ENCODE results near the gene ZNF48. TPM values are rescaled to one million over a fixed set of nuclear protein-coding genes. Genes with fewer than 3 reads are reported as not detected.

ZNF48 gene
- total RNA-seq, 1 donor from 2014 or later: 6.2 TPM

- intact Hi-C loops (cut with DNase I): no loop called here
- ATAC-seq: no peak
- H3K27me3 ChIP-seq (ENCODE audit: low read depth): no peaks in the 10 kb centered on the region
- peaks cover 35% of the 10 kb centered on the region for H3K4me1 ChIP-seq
- peaks cover 61% of the 10 kb centered on the region for H3K36me3 ChIP-seq
- DNase-seq: no peak
- no peak overlapping the region for H3K27ac ChIP-seq
- TF ChIP-seq, protein P1, sequence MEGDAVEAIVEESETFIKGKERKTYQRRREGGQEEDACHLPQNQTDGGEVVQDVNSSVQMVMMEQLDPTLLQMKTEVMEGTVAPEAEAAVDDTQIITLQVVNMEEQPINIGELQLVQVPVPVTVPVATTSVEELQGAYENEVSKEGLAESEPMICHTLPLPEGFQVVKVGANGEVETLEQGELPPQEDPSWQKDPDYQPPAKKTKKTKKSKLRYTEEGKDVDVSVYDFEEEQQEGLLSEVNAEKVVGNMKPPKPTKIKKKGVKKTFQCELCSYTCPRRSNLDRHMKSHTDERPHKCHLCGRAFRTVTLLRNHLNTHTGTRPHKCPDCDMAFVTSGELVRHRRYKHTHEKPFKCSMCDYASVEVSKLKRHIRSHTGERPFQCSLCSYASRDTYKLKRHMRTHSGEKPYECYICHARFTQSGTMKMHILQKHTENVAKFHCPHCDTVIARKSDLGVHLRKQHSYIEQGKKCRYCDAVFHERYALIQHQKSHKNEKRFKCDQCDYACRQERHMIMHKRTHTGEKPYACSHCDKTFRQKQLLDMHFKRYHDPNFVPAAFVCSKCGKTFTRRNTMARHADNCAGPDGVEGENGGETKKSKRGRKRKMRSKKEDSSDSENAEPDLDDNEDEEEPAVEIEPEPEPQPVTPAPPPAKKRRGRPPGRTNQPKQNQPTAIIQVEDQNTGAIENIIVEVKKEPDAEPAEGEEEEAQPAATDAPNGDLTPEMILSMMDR (IDR thresholded peaks at IDR 0.05): no peak
- no peak overlapping the region for H3K4me3 ChIP-seq
- H3K9me3 ChIP-seq: no peaks in the 10 kb centered on the region
Observed at GRCh38 chr16:30357085-30357714, 38.0 kb upstream of the ZNF48 start.

GRCh38 chr16:30357715-30358576, 37.3 kb upstream of the ZNF48 start:
- Histone ChIP-seq H3K4me1 (peaks cover 28% of the 10 kb centered on the region), H3K9me3 (no peaks in the 10 kb centered on the region), H3K27me3 (ENCODE audit: low read depth) (no peaks in the 10 kb centered on the region), H3K4me3 (no peak overlapping the region), H3K36me3 (peaks cover 61% of the 10 kb centered on the region), H3K27ac (no peak overlapping the region)
- DNase-seq (no peak), ATAC-seq (no peak)
- intact Hi-C loops (cut with DNase I): no loop called here
- TF ChIP-seq, protein P1 (IDR thresholded peaks at IDR 0.05): no peak

DNA sequence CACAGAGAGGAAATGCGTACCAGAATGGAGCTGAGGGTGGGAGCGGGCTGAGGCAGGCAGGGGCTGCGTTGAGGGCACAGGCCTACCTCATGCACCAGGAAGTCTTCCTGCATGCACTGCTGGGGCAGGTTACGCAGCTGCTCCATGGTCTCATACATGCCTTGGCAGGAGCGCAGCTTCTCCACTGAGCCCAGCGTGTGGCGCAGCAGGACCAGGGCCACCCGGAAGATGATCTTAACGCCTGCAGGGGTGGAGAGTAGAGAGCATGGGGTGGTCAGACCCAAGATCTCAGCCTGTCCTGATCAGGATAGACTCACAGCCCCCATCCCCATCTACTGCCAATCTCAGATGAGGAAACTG, 36.7 kb upstream of the ZNF48 start:
- H3K9me3 ChIP-seq: no peaks in the 10 kb centered on the region

GRCh38 chr16:30358990-30359870, 36.0 kb upstream of the ZNF48 start:
- no peak overlapping the region for H3K4me3 ChIP-seq
- no peak overlapping the region for H3K27ac ChIP-seq
- intact Hi-C loops (cut with DNase I): no loop called here
- H3K27me3 ChIP-seq (ENCODE audit: low read depth): no peaks in the 10 kb centered on the region
- no peaks in the 10 kb centered on the region for H3K9me3 ChIP-seq
- peaks cover 15% of the 10 kb centered on the region for H3K4me1 ChIP-seq
- H3K36me3 ChIP-seq: peaks cover 64% of the 10 kb centered on the region
- DNase-seq: no peak
- no peak for ATAC-seq
- TF ChIP-seq, protein P1 (IDR thresholded peaks at IDR 0.05): no peak

More for the DNA sequence above, 36.7 kb upstream of the ZNF48 start:
- no peak overlapping the region for H3K4me3 ChIP-seq
- intact Hi-C loops (cut with DNase I): no loop called here
- DNase-seq: no peak
- TF ChIP-seq, protein P1 (IDR thresholded peaks at IDR 0.05): no peak
- peaks cover 60% of the 10 kb centered on the region for H3K36me3 ChIP-seq
- no peak for ATAC-seq
- no peaks in the 10 kb centered on the region for H3K27me3 ChIP-seq (ENCODE audit: low read depth)
- peaks cover 22% of the 10 kb centered on the region for H3K4me1 ChIP-seq
- H3K27ac ChIP-seq: no peak overlapping the region

- TF ChIP-seq, protein P1 (IDR thresholded peaks at IDR 0.05): no peak
- Histone ChIP-seq H3K9me3 (no peaks in the 10 kb centered on the region), H3K4me3 (no peak overlapping the region), H3K4me1 (peaks cover 12% of the 10 kb centered on the region), H3K27me3 (ENCODE audit: low read depth) (no peaks in the 10 kb centered on the region), H3K27ac (no peak overlapping the region), H3K36me3 (peaks cover 70% of the 10 kb centered on the region)
- no peak for ATAC-seq
- intact Hi-C loops (cut with DNase I): no loop called here
- no peak for DNase-seq
Observed at GRCh38 chr16:30359871-30360170, 35.4 kb upstream of the ZNF48 start.
